ENCODE data around the gene ANXA6.

GRCh38 chr5:151121095-151121494, 36.5 kb downstream of the ANXA6 start:
- TF ChIP-seq CTCF (IDR thresholded peaks at IDR 0.05; ENCODE audit: borderline replicate concordance, extremely low read depth, low read length, poor library complexity, severe bottlenecking) = no peak
- no peak for TF ChIP-seq EZH2 (IDR thresholded peaks at IDR 0.05; ENCODE audit: borderline replicate concordance, low read depth, low read length, severe bottlenecking)
